Stimulated activated naive CD4-positive, alpha-beta T cell treated with Interleukin-2 at 50 U/mL for 16 hours (primary cell): Measurements from ENCODE around the gene TCP11L2.
A peak's percentile ranks its signal among the peaks of the same experiment; 100 is the strongest.
"Not testable (repeated sequence)": the region's sequence is repeated elsewhere in the genome, so short reads cannot be mapped to it uniquely, and the experiment has no call there.

Experiments used
- DNase-seq: peaks from one replicate; lab custom pipeline; 2025; lab: John Stamatoyannopoulos, UW

TCP11L2 gene

GRCh38 chr12:106284358-106285105 is 18.0 kb upstream of the TCP11L2 start:
- no peak for DNase-seq

DNA sequence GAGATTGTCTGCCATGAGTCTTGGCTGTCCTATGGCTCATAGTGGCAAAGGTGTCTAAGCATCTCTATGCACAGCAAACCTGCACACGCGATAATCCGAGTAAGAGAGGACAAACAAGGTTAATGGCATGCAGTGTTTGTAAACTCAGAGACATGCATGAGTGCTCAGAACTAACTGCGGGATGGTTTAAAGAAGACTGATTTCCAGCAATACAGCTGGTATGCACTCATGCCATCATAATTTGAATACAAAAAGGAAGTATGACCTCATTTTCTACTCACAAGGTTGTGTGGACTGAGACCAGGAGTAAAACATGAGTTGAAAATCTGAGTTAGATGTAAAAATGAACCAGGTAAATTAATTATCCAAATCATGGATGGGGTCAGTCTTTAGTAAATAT is 16.6 kb upstream of the TCP11L2 start:
- no peak for DNase-seq

GRCh38 chr12:106286576-106287162 is 15.9 kb upstream of the TCP11L2 start:
- not testable (repeated sequence) for DNase-seq

DNA sequence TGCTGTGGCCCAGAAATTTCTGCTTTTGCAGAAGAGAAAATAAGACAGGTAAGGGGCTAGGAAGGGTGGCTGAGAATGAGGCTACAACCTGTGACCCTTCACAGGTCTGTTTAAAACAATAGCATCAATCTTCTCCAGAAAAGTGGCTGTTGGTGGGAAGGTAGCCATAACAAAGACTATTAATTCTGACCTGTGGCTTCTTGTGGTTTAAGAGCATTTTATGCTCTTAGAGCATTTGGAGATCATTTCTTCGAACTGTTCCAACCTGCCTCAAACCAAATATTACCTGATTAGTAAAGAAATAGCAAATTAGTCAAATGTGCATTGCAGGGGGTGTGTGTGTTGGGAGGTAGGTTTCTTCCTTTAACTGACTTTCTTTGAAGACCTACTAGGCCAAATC is 15.2 kb upstream of the TCP11L2 start:
- no peak for DNase-seq

DNA sequence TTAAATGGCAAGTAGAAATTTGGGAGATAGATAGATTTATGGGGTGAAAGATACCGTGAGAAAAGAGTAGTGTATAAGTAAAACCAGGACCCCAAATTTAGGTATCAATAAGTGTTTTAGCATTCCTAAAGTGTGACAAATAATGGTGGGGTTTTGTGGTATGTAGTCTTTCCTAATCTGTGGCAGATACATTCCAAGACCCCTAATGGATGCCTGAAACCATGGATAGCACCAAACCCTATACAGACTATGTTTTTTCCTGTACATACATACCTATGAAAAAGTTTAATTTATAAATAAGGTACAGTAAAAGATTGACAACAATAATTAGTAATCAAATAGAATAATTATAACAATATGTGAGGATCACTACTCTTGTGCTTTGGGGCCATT is 14.4 kb upstream of the TCP11L2 start:
- DNase-seq, result no peak

- peak; percentile 24 for DNase-seq
Measured at GRCh38 chr12:106288494-106289195, 13.9 kb upstream of the TCP11L2 start.

GRCh38 chr12:106289196-106289681 is 13.3 kb upstream of the TCP11L2 start:
- DNase-seq, result no peak

GRCh38 chr12:106290666-106291065 is 11.9 kb upstream of the TCP11L2 start:
- DNase-seq, result no peak

DNA sequence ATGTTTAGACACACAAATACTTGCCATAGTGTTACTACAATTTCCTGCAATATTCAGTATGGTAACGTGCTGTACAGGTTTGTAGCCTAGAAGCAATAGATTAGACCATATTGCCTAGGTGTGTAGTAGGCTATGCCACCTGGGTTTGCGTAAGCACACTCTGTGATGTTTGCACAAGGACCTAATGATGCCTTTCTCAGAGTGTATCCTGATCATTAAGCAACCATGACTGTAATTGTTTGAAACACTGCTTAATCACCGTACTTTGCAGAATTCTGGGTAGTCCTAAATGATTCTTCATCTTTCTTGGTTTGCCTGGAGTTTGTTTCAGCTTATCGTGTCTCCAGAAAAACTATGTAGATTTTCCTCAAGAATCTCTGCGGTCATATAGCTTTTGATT is 11.2 kb upstream of the TCP11L2 start:
- DNase-seq, result no peak

DNA sequence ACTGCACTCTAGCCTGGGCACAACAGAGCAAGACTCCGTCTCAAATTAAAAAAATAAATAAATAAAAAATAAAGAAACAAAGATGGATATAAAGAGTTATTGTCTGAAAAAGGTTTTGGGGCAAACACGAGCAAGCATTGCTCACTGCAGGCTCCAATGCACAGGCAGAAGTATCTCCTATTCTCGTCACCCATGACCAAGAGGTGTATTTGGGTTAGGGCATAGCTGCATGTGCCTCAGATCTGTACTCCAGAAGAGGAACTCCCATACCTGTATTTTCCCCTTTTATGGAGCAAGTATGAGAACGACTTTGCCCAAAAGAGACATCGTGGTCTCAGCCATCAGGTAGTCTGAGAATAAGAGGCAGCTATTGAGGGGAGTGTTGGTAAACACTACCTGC is 10.2 kb upstream of the TCP11L2 start:
- DNase-seq, result no peak

GRCh38 chr12:106296179-106296877 is 6.2 kb upstream of the TCP11L2 start:
- DNase-seq, result no peak

- DNase-seq, result no peak
Measured at GRCh38 chr12:106297075-106297474, 5.5 kb upstream of the TCP11L2 start.

- DNase-seq, result no peak
Measured at GRCh38 chr12:106297681-106298080, 4.9 kb upstream of the TCP11L2 start.

GRCh38 chr12:106299202-106299774 is 3.2 kb upstream of the TCP11L2 start:
- no peak for DNase-seq

DNA sequence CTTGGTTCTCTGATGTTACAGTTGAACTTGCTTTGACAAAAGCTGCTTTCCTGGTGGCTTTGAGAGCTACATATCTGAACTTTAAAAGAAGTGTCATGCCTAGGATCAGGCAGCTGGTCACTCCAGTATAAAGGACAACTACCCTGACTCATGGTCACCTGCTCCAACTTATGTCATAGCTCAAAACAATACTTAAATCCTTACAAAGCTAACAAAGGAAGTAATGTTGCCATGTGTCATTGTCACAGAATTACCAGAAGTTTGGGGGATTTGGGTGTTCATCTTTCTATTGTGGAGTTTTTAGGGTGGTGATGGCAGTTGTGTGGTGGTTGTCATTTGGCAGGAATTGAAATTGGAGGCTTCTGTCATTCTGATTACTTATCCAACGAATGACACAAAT is 1.8 kb upstream of the TCP11L2 start:
- DNase-seq, result no peak

DNA sequence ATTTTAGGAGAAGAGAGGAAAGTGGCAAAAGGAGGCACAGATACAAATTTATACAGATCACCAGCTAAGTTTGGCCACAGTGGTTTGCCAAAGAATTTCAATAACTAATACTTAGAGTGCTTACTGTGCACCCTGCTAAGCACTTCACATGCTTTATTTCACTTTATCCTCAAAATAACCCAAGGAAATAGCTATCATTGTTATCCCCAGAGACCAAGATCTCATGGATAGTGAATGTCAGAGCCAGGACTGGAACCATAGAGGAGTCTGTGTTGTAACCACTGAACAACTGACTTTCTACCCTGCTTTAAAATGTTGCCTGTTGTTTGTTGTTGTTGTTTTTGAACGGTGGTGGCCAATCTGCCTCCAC is 1.3 kb upstream of the TCP11L2 start:
- DNase-seq, result no peak

DNA sequence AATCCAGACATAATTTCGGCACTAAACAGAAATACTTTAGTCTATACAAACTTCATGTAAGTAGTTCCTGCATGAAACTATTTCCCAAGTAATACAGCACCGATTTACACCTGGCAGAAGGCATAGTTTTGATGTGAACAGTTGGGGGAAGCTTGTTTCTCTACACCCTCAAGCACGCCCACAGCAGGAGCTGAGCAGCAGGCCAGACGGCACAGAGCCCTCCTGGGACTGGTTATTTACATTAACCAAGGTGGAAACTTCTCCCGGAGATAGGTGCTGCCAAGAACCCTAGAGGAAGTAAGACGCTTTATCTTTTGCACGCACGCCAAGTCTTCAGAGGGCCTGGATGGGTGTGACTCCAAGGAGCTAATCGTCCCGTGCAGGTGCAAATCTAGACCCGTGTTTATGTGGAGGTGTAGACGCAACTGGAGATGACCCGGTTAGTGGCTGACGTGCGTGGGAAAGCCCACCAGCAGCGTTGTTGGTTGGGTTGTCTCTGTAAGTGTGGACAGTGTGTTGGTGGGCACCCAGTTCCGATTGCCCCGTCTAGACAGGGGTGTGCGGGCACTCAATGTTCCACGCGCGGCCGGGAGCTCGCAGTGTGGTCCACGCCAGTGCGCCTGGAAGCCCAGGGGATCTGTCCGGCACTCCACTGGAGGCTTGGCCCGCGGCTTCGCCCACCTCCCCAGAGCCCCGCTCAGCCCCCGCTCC is 767 bp upstream of the TCP11L2 start:
- peak; percentile 59 for DNase-seq

- DNase-seq, result peak; percentile 84
Measured at GRCh38 chr12:106303202-106303820, 778 bp downstream of the TCP11L2 start.

GRCh38 chr12:106304001-106304421 is 1.5 kb downstream of the TCP11L2 start:
- peak; percentile 6 for DNase-seq

GRCh38 chr12:106304797-106305196 is 2.3 kb downstream of the TCP11L2 start:
- no peak for DNase-seq

- DNase-seq, result no peak
Measured at GRCh38 chr12:106305376-106305775, 2.8 kb downstream of the TCP11L2 start.
